ENCODE data around the gene STX10. TPM values are rescaled to one million over a fixed set of nuclear protein-coding genes. Genes with fewer than 3 reads are reported as not detected.
"Not testable (repeated sequence)": the region's sequence is repeated elsewhere in the genome, so short reads cannot be mapped to it uniquely, and the experiment has no call there.

STX10 gene
- total RNA-seq, 1 donor from 2014 or later: 70.2 TPM

DNA sequence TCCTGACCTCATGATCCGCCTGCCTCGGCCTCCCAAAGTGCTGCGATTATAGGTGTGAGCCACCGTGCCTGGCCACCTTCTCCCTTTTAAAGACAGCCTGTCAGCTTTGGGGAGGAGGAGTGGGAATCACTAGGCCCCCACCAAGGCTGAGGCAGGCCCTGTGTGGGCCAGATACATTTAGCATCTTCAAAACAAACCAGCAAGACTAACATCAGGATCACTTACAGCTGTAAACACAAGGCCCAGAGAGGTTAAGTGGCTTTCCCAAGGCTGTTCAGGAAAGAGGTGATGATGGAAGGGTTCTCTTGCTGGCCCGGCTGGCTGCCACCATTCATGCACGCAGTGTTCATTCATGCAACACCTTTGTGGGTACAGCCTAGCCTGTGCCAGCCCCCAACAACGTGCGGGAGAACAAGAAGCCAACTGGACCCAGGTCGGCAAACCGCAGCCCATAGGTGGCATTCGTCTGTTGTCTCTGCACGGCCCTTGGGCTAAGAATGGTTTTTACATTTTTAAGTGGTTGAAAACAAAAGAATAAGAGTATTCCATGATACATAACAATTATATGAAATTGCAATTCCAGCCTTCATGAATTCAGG lies 23.1 kb upstream of the STX10 start:
- DNase-seq (ENCODE audit: low read depth): no peak
- no peaks in the 10 kb centered on the region for H3K36me3 ChIP-seq (ENCODE audit: control insufficient read depth, insufficient read depth, low read length)
- no peak overlapping the region for H3K4me3 ChIP-seq (ENCODE audit: low read depth, low read length)
- H3K27me3 ChIP-seq (ENCODE audit: control insufficient read depth, insufficient read depth, low read length): no peaks in the 10 kb centered on the region
- TF ChIP-seq, protein P1, sequence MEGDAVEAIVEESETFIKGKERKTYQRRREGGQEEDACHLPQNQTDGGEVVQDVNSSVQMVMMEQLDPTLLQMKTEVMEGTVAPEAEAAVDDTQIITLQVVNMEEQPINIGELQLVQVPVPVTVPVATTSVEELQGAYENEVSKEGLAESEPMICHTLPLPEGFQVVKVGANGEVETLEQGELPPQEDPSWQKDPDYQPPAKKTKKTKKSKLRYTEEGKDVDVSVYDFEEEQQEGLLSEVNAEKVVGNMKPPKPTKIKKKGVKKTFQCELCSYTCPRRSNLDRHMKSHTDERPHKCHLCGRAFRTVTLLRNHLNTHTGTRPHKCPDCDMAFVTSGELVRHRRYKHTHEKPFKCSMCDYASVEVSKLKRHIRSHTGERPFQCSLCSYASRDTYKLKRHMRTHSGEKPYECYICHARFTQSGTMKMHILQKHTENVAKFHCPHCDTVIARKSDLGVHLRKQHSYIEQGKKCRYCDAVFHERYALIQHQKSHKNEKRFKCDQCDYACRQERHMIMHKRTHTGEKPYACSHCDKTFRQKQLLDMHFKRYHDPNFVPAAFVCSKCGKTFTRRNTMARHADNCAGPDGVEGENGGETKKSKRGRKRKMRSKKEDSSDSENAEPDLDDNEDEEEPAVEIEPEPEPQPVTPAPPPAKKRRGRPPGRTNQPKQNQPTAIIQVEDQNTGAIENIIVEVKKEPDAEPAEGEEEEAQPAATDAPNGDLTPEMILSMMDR (IDR thresholded peaks at IDR 0.05; ENCODE audit: insufficient read depth, low read length, poor library complexity, severe bottlenecking): no peak

DNA sequence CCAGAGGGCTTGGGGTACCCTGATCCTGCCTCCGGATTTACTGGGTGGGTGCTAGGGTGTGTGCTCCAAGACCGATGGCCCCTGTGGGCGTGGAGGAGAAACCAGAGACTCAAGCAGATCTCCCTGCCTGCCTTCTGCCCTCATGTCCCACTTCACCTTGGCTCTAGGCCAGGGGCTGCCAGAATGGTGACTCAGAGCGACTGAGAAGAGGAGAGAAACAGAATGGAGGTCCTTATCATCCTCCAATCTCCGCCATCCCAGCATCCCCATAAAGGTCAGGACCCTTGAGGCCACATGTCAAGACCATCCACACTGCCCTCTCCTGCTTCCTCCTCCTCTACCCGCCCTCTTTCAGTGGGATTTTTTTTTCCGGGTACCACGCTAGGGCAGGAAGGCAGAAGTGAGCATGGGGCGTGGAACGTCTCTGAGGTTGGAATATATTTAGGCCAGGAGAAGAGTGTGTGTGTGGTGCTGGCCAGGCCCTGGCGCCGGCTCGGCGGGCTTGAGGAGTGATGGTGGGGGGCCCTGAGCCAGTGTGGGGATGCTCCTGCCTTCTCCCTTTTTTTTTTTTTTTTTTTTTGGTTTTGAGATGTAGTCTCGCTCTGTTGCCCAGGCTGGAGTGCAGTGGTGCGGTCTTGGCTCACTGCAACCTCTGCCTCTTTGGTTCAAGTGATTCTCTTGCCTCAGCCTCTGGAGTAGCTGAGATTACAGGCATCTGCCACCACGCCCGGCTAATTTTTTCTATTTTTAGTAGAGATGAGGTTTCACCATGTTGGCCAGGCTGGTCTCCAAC lies 22.4 kb upstream of the STX10 start:
- Histone ChIP-seq H3K4me3 (ENCODE audit: low read depth, low read length) (no peak overlapping the region), H3K36me3 (ENCODE audit: control insufficient read depth, insufficient read depth, low read length) (no peaks in the 10 kb centered on the region), H3K27me3 (ENCODE audit: control insufficient read depth, insufficient read depth, low read length) (no peaks in the 10 kb centered on the region)
- TF ChIP-seq, protein P1 (IDR thresholded peaks at IDR 0.05; ENCODE audit: insufficient read depth, low read length, poor library complexity, severe bottlenecking): no peak
- DNase-seq (ENCODE audit: low read depth): no peak

DNA sequence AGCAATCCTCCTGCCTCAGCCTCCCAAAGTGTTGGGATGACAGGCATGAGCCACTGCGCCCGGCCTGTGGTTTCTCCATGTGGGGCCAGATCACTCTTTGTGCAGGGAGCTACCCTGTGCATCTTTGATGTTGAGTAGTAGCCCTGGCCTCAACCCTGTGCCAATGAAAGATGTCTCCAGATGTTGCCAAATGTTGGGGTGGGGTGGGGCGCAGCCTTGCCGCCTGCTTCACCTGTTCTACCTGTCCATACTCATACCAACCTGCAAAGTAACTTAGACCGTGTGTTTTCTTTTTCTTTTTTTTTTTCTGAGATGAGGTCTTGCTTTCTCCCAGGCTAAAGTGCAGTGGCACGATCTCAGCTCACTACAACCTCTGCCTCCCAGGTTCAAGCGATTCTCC lies 21.0 kb upstream of the STX10 start:
- Histone ChIP-seq H3K36me3 (ENCODE audit: control insufficient read depth, insufficient read depth, low read length) (no peaks in the 10 kb centered on the region), H3K27me3 (ENCODE audit: control insufficient read depth, insufficient read depth, low read length) (no peaks in the 10 kb centered on the region), H3K4me3 (ENCODE audit: low read depth, low read length) (no peak overlapping the region)
- TF ChIP-seq, protein P1 (IDR thresholded peaks at IDR 0.05; ENCODE audit: insufficient read depth, low read length, poor library complexity, severe bottlenecking): no peak
- no peak for DNase-seq (ENCODE audit: low read depth)

DNA sequence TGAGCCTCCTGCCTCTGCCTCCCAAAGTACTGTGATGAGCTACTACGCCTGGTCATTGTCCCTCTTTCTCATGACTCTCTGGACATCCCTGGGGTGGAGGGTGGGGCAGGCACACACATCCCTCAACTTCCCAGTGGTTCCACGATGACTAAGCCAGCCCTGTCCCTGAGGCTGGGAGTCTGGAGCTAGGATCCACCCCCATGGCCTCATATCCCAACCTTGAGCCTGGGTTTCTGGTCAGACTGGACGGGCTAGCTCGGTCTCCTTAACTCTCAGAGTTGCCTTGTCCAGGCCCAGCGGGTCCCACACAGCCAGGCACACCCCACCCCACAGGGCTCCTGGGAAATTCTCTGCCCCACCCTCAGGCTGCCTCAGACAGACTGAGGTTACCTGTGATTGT lies 19.6 kb upstream of the STX10 start:
- Histone ChIP-seq H3K4me3 (ENCODE audit: low read depth, low read length) (no peak overlapping the region), H3K27me3 (ENCODE audit: control insufficient read depth, insufficient read depth, low read length) (no peaks in the 10 kb centered on the region), H3K36me3 (ENCODE audit: control insufficient read depth, insufficient read depth, low read length) (no peaks in the 10 kb centered on the region)
- TF ChIP-seq, protein P1 (IDR thresholded peaks at IDR 0.05; ENCODE audit: insufficient read depth, low read length, poor library complexity, severe bottlenecking): no peak
- no peak for DNase-seq (ENCODE audit: low read depth)

DNA sequence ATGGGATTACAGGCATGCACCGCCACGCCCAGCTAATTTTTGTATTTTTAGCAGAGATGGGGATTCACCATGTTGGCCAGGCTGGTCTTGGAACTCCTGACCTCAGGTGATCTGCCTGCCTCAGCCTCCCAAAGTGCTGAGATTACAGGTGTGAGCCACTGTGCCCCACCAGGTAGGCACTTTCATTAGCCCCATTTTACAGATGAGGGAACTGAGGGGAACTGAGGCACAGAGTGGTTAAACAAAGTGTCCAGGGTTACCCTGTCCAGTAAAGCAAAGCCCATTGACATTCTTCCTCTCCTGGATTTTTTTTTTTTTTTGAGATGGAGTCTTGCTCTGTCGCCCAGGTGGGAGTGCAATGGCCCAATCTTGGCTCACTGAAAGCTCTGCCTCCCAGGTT lies 16.0 kb upstream of the STX10 start:
- not testable (repeated sequence) for H3K27me3 ChIP-seq (ENCODE audit: control insufficient read depth, insufficient read depth, low read length); H3K4me3 ChIP-seq (ENCODE audit: low read depth, low read length); H3K36me3 ChIP-seq (ENCODE audit: control insufficient read depth, insufficient read depth, low read length); DNase-seq (ENCODE audit: low read depth)

DNA sequence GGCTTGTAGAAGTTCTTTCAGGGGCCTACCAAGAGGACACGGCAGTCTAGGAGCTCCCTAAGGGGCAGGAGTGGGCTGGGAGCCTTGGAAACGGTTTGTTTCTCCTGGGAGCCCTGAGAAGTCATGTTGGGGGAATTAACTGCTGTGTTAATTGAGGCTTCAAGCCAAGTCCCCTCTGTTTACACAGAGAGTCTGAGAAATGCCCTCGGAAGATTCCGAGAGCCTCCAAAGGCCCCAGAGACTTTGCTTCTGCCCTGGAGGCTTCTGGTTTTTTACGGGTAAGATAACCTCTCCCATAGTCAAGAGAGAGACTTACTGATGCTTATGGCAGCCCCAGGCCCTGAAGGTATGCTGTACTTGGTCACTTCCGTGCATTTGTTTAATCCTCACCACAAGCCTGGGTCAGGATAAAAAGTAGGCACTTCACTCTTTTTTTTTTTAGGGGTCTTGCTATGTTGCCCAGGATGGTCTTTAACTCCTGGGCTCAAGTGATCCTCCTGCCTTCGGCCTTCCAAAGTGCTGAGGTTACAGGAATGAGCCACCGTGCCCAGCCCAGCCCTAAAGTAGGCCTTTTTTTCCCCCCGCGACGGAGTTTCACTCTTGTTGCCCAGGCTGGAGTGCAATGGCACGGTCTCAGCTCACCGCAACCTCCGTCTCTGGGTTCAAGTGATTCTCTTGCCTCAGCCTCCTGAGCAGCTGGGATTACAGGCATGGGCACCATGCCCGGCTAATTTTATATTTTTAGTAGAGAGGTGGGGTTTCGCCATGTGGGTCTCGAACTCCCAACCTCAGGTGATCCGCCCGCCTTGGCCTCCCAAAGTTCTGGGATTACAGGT lies 15.2 kb upstream of the STX10 start:
- Histone ChIP-seq H3K36me3 (ENCODE audit: control insufficient read depth, insufficient read depth, low read length) (no peaks in the 10 kb centered on the region), H3K27me3 (ENCODE audit: control insufficient read depth, insufficient read depth, low read length) (no peaks in the 10 kb centered on the region), H3K4me3 (ENCODE audit: low read depth, low read length) (no peak overlapping the region)
- TF ChIP-seq, protein P1 (IDR thresholded peaks at IDR 0.05; ENCODE audit: insufficient read depth, low read length, poor library complexity, severe bottlenecking): no peak
- DNase-seq (ENCODE audit: low read depth): no peak

All from kidney epithelial cell (primary cell).